IMR-90 (cell line): ENCODE data around the gene GABARAPL1. TPM values are rescaled to one million over a fixed set of nuclear protein-coding genes. Genes with fewer than 3 reads are reported as not detected.

Experiments
- ATAC-seq: fragments of 200-7000 bp; cut with Tn5 transposase; 2 replicates; pipeline ENCODE4 v1.9.1; 2020; ENCODE audit warnings: low read depth, mild to moderate bottlenecking, moderate library complexity
- BruUV-seq: library from RNA; stranded (reverse); fragments of 400-500 nt; replicated peaks from 2 replicates; lab custom pipeline; 2021; lab: Mats Ljungman, UMichigan
- CTCF ChIA-PET: fragments of 300-600 bp; formaldehyde crosslinking; extraction: SDS; loops from one replicate; lab custom pipeline; 2021; ENCODE audit warnings: antibody characterized with exemption; lab: Yijun Ruan, JAX
- POLR2A ChIA-PET: fragments of 300-600 bp; sonication (Branson Sonifier 250); formaldehyde crosslinking; loops from one replicate; lab custom pipeline; 2022; ENCODE audit warnings: antibody characterized with exemption; ENCODE audit not compliant: unreplicated experiment; lab: Charles Lee
- DNase-seq: peaks from one replicate; pipeline ENCODE4 v3.0.0; 2013
- H2AFZ ChIP-seq: replicated peaks from 2 replicates; pipeline ENCODE3; 2013; ENCODE audit warnings: low read length, mild to moderate bottlenecking; ENCODE audit not compliant: poor library complexity
- H2AK5ac ChIP-seq: 2 replicates; pipeline ENCODE4 v1.6.1; 2013; ENCODE audit warnings: low read depth, low read length, inconsistent platforms
- H2AK9ac ChIP-seq: replicated peaks from 2 replicates; pipeline ENCODE3; 2013; ENCODE audit warnings: mild to moderate bottlenecking, low read depth, low read length, moderate library complexity; ENCODE audit not compliant: poor library complexity
- H2BK120ac ChIP-seq: 2 replicates; pipeline ENCODE4 v1.6.1; 2013; ENCODE audit warnings: low read depth, low read length, inconsistent platforms
- H2BK15ac ChIP-seq: 3 replicates; pipeline ENCODE4 v1.6.1; 2013; ENCODE audit warnings: low read depth, low read length, inconsistent platforms
- H2BK20ac ChIP-seq: 2 replicates; pipeline ENCODE4 v1.6.1; 2013; ENCODE audit warnings: low read depth, mild to moderate bottlenecking, inconsistent platforms, low read length, moderate library complexity
- H2BK5ac ChIP-seq: 2 replicates; pipeline ENCODE4 v1.6.1; 2013; ENCODE audit warnings: mild to moderate bottlenecking, low read depth, low read length, inconsistent platforms; ENCODE audit not compliant: poor library complexity, severe bottlenecking
- H3K14ac ChIP-seq: replicated peaks from 2 replicates; pipeline ENCODE4 v1.6.1; 2013; ENCODE audit warnings: low read depth, low read length, inconsistent platforms
- H3K18ac ChIP-seq: 2 replicates; pipeline ENCODE4 v1.6.1; 2013; ENCODE audit warnings: low read depth, low read length, control low read depth
- H3K23ac ChIP-seq: 2 replicates; pipeline ENCODE4 v1.6.1; 2013; ENCODE audit warnings: low read depth, low read length, inconsistent platforms
- H3K27ac ChIP-seq: 2 replicates; pipeline ENCODE4 v1.5.1; 2013; ENCODE audit warnings: mild to moderate bottlenecking, control low read depth, low read length; ENCODE audit not compliant: insufficient read depth
- H3K27me3 ChIP-seq: 2 replicates; pipeline ENCODE4 v1.6.1; 2013; ENCODE audit warnings: low read length; ENCODE audit not compliant: control insufficient read depth, insufficient read depth
- H3K36me3 ChIP-seq: 2 replicates; pipeline ENCODE4 v1.6.1; 2013; ENCODE audit warnings: low read length, mixed read lengths; ENCODE audit not compliant: control insufficient read depth, insufficient read depth
- H3K4ac ChIP-seq: 2 replicates; pipeline ENCODE4 v1.6.1; 2013; ENCODE audit warnings: low read depth, low read length, inconsistent platforms
- H3K4me1 ChIP-seq: 2 replicates; pipeline ENCODE4 v1.6.1; 2013; ENCODE audit warnings: low read length, mixed read lengths; ENCODE audit not compliant: control insufficient read depth, insufficient read depth
- H3K4me2 ChIP-seq: 2 replicates; pipeline ENCODE4 v1.6.1; 2013; ENCODE audit warnings: low read depth, mild to moderate bottlenecking, control low read depth, low read length, moderate library complexity
- H3K4me3 ChIP-seq: 2 replicates; pipeline ENCODE4 v1.5.1; 2013; ENCODE audit warnings: low read depth, mild to moderate bottlenecking, control low read depth, low read length, moderate library complexity; ENCODE audit not compliant: insufficient read depth
- H3K56ac ChIP-seq: 2 replicates; pipeline ENCODE4 v1.6.1; 2013; ENCODE audit warnings: low read length, inconsistent platforms; ENCODE audit not compliant: insufficient read depth; ENCODE audit errors: extremely low read depth
- H3K79me1 ChIP-seq, 2 experiments: 2 replicates each; pipeline ENCODE4 v1.6.1; 2013; ENCODE audit warnings: low read length in 2 of 2, inconsistent platforms in 1 of 2, low read depth in 1 of 2
- H3K9ac ChIP-seq: 2 replicates; pipeline ENCODE4 v1.6.1; 2013; ENCODE audit warnings: low read depth, low read length, control low read depth
- H3K9me1 ChIP-seq: 2 replicates; pipeline ENCODE4 v1.6.1; 2013; ENCODE audit warnings: low read length, inconsistent platforms; ENCODE audit not compliant: insufficient read depth
- H3K9me3 ChIP-seq: 2 replicates; pipeline ENCODE4 v1.6.1; 2013; ENCODE audit warnings: low read length; ENCODE audit not compliant: control insufficient read depth, insufficient read depth
- H4K20me1 ChIP-seq: 2 replicates; pipeline ENCODE4 v1.6.1; 2013; ENCODE audit warnings: low read length, inconsistent platforms; ENCODE audit not compliant: insufficient read depth
- H4K5ac ChIP-seq: 2 replicates; pipeline ENCODE4 v1.6.1; 2013; ENCODE audit warnings: mild to moderate bottlenecking, low read depth, low read length, control low read depth
- H4K8ac ChIP-seq, 2 experiments: 2 replicates each; pipeline ENCODE4 v1.6.1; 2013; ENCODE audit warnings: low read depth in 2 of 2, low read length in 2 of 2, control low read depth in 1 of 2, inconsistent platforms in 1 of 2
- H4K91ac ChIP-seq: 2 replicates; pipeline ENCODE4 v1.6.1; 2013; ENCODE audit warnings: low read depth, low read length, inconsistent platforms; ENCODE audit not compliant: insufficient read depth
- CHD1 ChIP-seq: IDR thresholded peaks from 2 replicates; pipeline ENCODE4 v1.6.1; 2012; ENCODE audit warnings: low read depth, low read length, improper control_type of control experiment
- CTCF ChIP-seq: conservative IDR thresholded peaks from 2 replicates; pipeline ENCODE4 v1.5.1; 2012; ENCODE audit warnings: mild to moderate bottlenecking, low read depth, low read length, improper control_type of control experiment
- ELK1 ChIP-seq: fragments of 150-350 bp; IDR thresholded peaks from 2 replicates; pipeline ENCODE4 v1.6.1; 2016; ENCODE audit warnings: low read depth, mild to moderate bottlenecking, low read length, moderate library complexity, borderline replicate concordance
- FOS ChIP-seq: fragments of 150-350 bp; IDR thresholded peaks from 2 replicates; pipeline ENCODE4 v1.6.1; 2016; ENCODE audit warnings: low read depth, low read length
- MAFK ChIP-seq: IDR thresholded peaks from 2 replicates; pipeline ENCODE4 v1.6.1; 2012; ENCODE audit warnings: low read depth, low read length, improper control_type of control experiment
- MXI1 ChIP-seq: IDR thresholded peaks from 2 replicates; pipeline ENCODE4 v1.6.1; 2012; ENCODE audit warnings: low read depth, mild to moderate bottlenecking, low read length, moderate library complexity, borderline replicate concordance
- POLR2A ChIP-seq: IDR thresholded peaks from 2 replicates; pipeline ENCODE4 v1.6.1; 2012; ENCODE audit warnings: mild to moderate bottlenecking, low read depth, low read length
- RAD21 ChIP-seq: IDR thresholded peaks from 2 replicates; pipeline ENCODE4 v1.6.1; 2012; ENCODE audit warnings: low read length, improper control_type of control experiment
- RCOR1 ChIP-seq: IDR thresholded peaks from 2 replicates; pipeline ENCODE4 v1.6.1; 2012; ENCODE audit warnings: mild to moderate bottlenecking, low read length, improper control_type of control experiment; ENCODE audit not compliant: insufficient replicate concordance
- USF2 ChIP-seq: fragments of 150-350 bp; IDR thresholded peaks from 2 replicates; pipeline ENCODE4 v1.6.1; 2017; ENCODE audit warnings: mild to moderate bottlenecking, antibody characterized with exemption, low read length, low read depth
- WGBS, 2 experiments: methylation state at CpG; one replicate each; pipeline versions ENCODE4 v1.1.5 to v1.1.7; 2013; ENCODE audit warnings: missing lambda C conversion rate in 2 of 2; ENCODE audit not compliant: insufficient read length in 1 of 2; ENCODE audit errors: extremely low coverage in 2 of 2; 5-methylcytosine and 5-hydroxymethylcytosine counted together
- dilution Hi-C: fragments of 300-500 bp; cut with HindIII; formaldehyde crosslinking; loops from one replicate; pipeline ENCODE4 v1.14.3; 2018; ENCODE audit warnings: low sequenced_read_pairs; ENCODE audit not compliant: unreplicated experiment
- in situ Hi-C: fragments of 300-500 bp; cut with MboI; formaldehyde crosslinking; loops from 3 replicates; pipeline ENCODE4 v1.14.3; 2019; ENCODE audit warnings: low sequenced_read_pairs, inconsistent platforms, mixed read lengths
- intact Hi-C: fragments of 100-400 bp; cut with micrococcal nuclease; formaldehyde crosslinking; loops from 2 replicates; pipeline ENCODE4 v1.10.0; 2022
- polyA plus RNA-seq, 3 experiments: library from polyadenylated mRNA; depleted of rRNA; stranded (reverse); fragments of >200 nt; gene quantifications; 2 replicates each; pipeline ENCODE4 v1.2.3, GENCODE V29; 2012; ENCODE audit warnings: low replicate concordance in 1 of 3
- total RNA-seq: library from RNA; depleted of rRNA; stranded (reverse); fragments of >200 nt; gene quantifications from 2 replicates; pipeline ENCODE4 v1.2.3, GENCODE V29; 2012

GABARAPL1 gene
- total and polyA plus RNA-seq, 2 of the 4 experiments (the other 2 are of a cell fraction), result 51.6 to 93.6 TPM

GRCh38 chr12:10212739-10213131, at the start of gene GABARAPL1 (continued):
- no peak for TF ChIP-seq CTCF

- no peak overlapping the region for H3K56ac ChIP-seq
- H3K36me3 ChIP-seq, result no peaks in the 10 kb centered on the region
- no peak overlapping the region for H4K91ac ChIP-seq
- H4K5ac ChIP-seq, result no peak overlapping the region
- no CpG with 5 or more reads among the region's 3 CpGs for WGBS, 2 experiments
- H3K23ac ChIP-seq, result no peak overlapping the region
- no peaks in the 10 kb centered on the region for H3K9me1 ChIP-seq
- no peak overlapping the region; a peak in 2 of 4 replicates for H4K8ac ChIP-seq
- no peak overlapping the region for H2BK120ac ChIP-seq
- 0 out of 2 replicates have a peak overlapping the region, but pooled peaks have one; percentile 8 for H3K4ac ChIP-seq
- H3K27me3 ChIP-seq, result no peaks in the 10 kb centered on the region
- H2BK15ac ChIP-seq, result no peak overlapping the region
- ATAC-seq, result no peak
- CTCF ChIA-PET, result interaction anchor here (0.6 to 0.7 kb wide), 3 partner anchors 22 to 715 kb away, joined by 3 to 7 read pairs (median 4); no protein-coding TSS in a partner anchor
- H2AK5ac ChIP-seq, result no peak overlapping the region
- H3K4me2 ChIP-seq, result no peak overlapping the region
- no peak for DNase-seq
- H3K4me1 ChIP-seq, result peaks cover 3% of the 10 kb centered on the region; the same call in 1 of the 2 replicates
- H3K79me1 ChIP-seq, result 0 out of 4 replicates have a peak, but pooled peaks cover 0 to 4% of the 10 kb centered on the region in 2 experiments
- H3K9ac ChIP-seq, result no peak overlapping the region
- no peak overlapping the region for H3K27ac ChIP-seq
- no peaks in the 10 kb centered on the region for H3K9me3 ChIP-seq
- no peaks in the 10 kb centered on the region for H4K20me1 ChIP-seq
- in situ Hi-C loops (no loop called here), intact Hi-C loops (no loop called here), dilution Hi-C loops (no loop called here)
- no peak overlapping the region for H3K18ac ChIP-seq
- no peak overlapping the region for H2AK9ac ChIP-seq
- POLR2A ChIA-PET, result no interaction called here
- no peak overlapping the region for H3K14ac ChIP-seq
- H2AFZ ChIP-seq, result no peak overlapping the region
- H2BK20ac ChIP-seq, result 0 out of 2 replicates have a peak overlapping the region, but pooled peaks have one; percentile 32
- no peak overlapping the region for H3K4me3 ChIP-seq
- BruUV-seq, result no TSS peak
- no peak overlapping the region for H2BK5ac ChIP-seq
- TF ChIP-seq RCOR1, result no peak
- no peak for TF ChIP-seq FOS
- TF ChIP-seq CHD1, result no peak
- TF ChIP-seq CTCF, result no peak
- no peak for TF ChIP-seq ELK1
- TF ChIP-seq MAFK, result no peak
- no peak for TF ChIP-seq POLR2A
- no peak for TF ChIP-seq RAD21
- TF ChIP-seq MXI1, result no peak
- no peak for TF ChIP-seq USF2
These were observed 49.6 kb upstream of the GABARAPL1 start for GRCh38 chr12:10163084-10163483.
